Muscle of leg (tissue), 11 donors: ENCODE measurements around the gene PPCDC. TPM values are rescaled to one million over a fixed set of nuclear protein-coding genes. Genes with fewer than 3 reads are reported as not detected.

Experiments
- DNase-seq: peaks from one replicate; pipeline ENCODE4 v3.0.0; 2013
- H3K27ac ChIP-seq: one replicate; pipeline ENCODE4 v1.5.1; 2013; ENCODE audit warnings: mild to moderate bottlenecking, low read length, control low read depth
- H3K27me3 ChIP-seq: one replicate; pipeline ENCODE4 v1.6.1; 2013; ENCODE audit warnings: low read length; ENCODE audit not compliant: control insufficient read depth, insufficient read depth
- H3K36me3 ChIP-seq: one replicate; pipeline ENCODE4 v1.6.1; 2013; ENCODE audit warnings: low read length; ENCODE audit not compliant: control insufficient read depth, insufficient read depth
- H3K4me1 ChIP-seq: one replicate; pipeline ENCODE4 v1.6.1; 2013; ENCODE audit warnings: low read length; ENCODE audit not compliant: control insufficient read depth, insufficient read depth
- H3K4me3 ChIP-seq: one replicate; pipeline ENCODE4 v1.5.1; 2013; ENCODE audit warnings: low read length, control low read depth
- H3K9me3 ChIP-seq: replicated peaks from 2 replicates; pipeline ENCODE4 v1.6.1; 2013; ENCODE audit warnings: low read depth, low read length; ENCODE audit not compliant: control insufficient read depth
- whole genome bisulfite sequencing: methylation state at CpG from one replicate; pipeline ENCODE4 v1.1.5; 2013; ENCODE audit warnings: missing lambda C conversion rate; ENCODE audit not compliant: insufficient coverage; 5-methylcytosine and 5-hydroxymethylcytosine counted together
- polyA plus RNA-seq, 8 donors: library from polyadenylated mRNA; unstranded; fragments of 120-200 nt; gene quantifications; one replicate each; pipeline versions ENCODE4 v1.2.1 to v1.2.3, GENCODE V29; 2013; ENCODE audit warnings: inconsistent platforms in 1 of 8, low replicate concordance in 1 of 8; ENCODE audit not compliant: insufficient read length in 8 of 8, insufficient read depth in 1 of 8
- total RNA-seq: library from RNA; stranded (reverse); fragments of 120-200 nt; gene quantifications from one replicate; pipeline ENCODE4 v1.2.4, GENCODE V29; 2013

PPCDC gene
- total and polyA plus RNA-seq, 9 donors, result 5.9 to 8.3 (median 7.6) TPM

DNA sequence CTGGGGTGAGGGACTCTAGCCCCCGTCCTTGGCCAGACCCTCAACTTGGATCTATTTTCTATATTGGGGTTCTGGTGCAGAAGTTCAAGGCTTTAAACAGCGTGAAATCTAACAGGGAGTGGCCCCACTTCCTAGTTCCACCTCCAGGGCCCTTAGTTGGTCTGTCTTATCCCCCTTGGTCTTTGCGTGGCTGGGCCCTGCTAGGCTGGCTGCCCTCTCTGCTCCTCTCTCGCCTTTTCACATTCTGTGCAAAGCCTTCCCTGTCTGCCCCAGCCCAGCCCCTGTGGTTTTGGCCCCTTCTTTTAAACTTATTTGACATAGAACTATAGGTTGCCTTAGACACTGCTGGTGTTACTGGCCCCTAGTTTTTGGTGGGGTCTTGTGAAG is 5.6 kb downstream of the PPCDC start:
- no peak for DNase-seq
- peaks cover 3% of the 10 kb centered on the region for H3K36me3 ChIP-seq
- H3K27ac ChIP-seq, result no peak overlapping the region
- H3K27me3 ChIP-seq, result no peaks in the 10 kb centered on the region
- no peaks in the 10 kb centered on the region for H3K9me3 ChIP-seq
- peaks cover 28% of the 10 kb centered on the region for H3K4me1 ChIP-seq
- H3K4me3 ChIP-seq, result no peak overlapping the region
- WGBS, result 60% methylated on average over 1 of the region's 4 CpGs

- 26% methylated on average over 2 of the region's 12 CpGs for WGBS
- H3K4me1 ChIP-seq, result peaks cover 24% of the 10 kb centered on the region
- H3K36me3 ChIP-seq, result peaks cover 4% of the 10 kb centered on the region
- no peaks in the 10 kb centered on the region for H3K27me3 ChIP-seq
- peak overlapping the region; percentile 53 for H3K27ac ChIP-seq
- DNase-seq, result peak; percentile 93
- H3K4me3 ChIP-seq, result no peak overlapping the region
- no peaks in the 10 kb centered on the region for H3K9me3 ChIP-seq
Measured at GRCh38 chr15:75029378-75030022, 6.1 kb downstream of the PPCDC start.

- H3K4me1 ChIP-seq, result peaks cover 24% of the 10 kb centered on the region
- H3K27ac ChIP-seq, result peak overlapping the region; percentile 53
- WGBS, result 11% methylated on average over 1 of the region's 2 CpGs
- DNase-seq, result no peak
- peaks cover 6% of the 10 kb centered on the region for H3K36me3 ChIP-seq
- H3K27me3 ChIP-seq, result no peaks in the 10 kb centered on the region
- no peak overlapping the region for H3K4me3 ChIP-seq
- H3K9me3 ChIP-seq, result no peaks in the 10 kb centered on the region
Measured at GRCh38 chr15:75030023-75030413, 6.6 kb downstream of the PPCDC start.

DNA sequence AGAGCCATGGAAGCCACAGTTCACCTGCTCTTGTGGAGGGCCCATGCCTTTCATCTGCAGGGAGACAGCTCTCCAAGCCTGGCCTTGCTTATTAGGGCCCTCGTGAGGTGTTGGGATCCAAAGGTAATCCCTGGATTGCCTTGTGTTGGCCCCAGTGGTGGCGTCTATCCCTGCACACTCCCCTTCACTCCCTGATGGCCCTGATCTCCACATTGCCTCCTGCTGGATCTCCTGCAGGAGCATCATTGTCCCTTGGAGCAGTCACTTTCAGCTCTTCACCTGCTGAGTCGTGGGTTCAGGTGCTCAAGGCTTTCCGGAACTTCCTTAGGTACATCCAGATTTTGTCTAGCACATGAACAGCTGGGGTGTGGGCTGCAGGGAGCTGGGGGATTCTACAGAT is 7.0 kb downstream of the PPCDC start:
- Histone ChIP-seq H3K4me1 (peaks cover 22% of the 10 kb centered on the region), H3K36me3 (peaks cover 6% of the 10 kb centered on the region)
- no peak for DNase-seq

DNA sequence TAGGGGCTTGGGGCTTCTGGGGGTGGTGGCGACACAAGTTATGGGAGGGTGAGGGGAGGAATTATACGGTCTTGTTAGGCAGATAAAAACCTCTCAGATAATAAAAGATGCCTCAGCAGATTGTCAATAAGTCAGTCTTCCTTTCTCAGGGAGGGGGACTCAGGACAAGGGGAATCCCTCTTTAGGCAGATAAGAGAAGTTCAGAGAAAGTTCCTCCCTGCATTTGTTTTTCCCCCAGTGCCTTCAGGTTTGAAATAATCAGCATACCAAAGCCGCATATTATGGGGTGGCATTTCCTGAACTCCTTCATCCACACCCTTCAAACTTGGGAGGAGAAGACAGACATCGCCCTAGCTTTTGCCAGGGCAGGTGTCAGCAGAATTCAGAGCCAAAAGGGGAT is 8.5 kb downstream of the PPCDC start:
- no peak for DNase-seq
- Histone ChIP-seq H3K9me3 (no peaks in the 10 kb centered on the region), H3K36me3 (peaks cover 6% of the 10 kb centered on the region), H3K4me1 (peaks cover 22% of the 10 kb centered on the region), H3K27me3 (no peaks in the 10 kb centered on the region), H3K27ac (peak overlapping the region; percentile 47), H3K4me3 (no peak overlapping the region)
- WGBS, result 40% methylated on average over 1 of the region's 4 CpGs

More for the DNA sequence above, 7.0 kb downstream of the PPCDC start:
- no peaks in the 10 kb centered on the region for H3K27me3 ChIP-seq
- H3K27ac ChIP-seq, result no peak overlapping the region
- H3K9me3 ChIP-seq, result no peaks in the 10 kb centered on the region
- H3K4me3 ChIP-seq, result no peak overlapping the region
- 77% methylated on average over 2 of the region's 4 CpGs for WGBS

DNA sequence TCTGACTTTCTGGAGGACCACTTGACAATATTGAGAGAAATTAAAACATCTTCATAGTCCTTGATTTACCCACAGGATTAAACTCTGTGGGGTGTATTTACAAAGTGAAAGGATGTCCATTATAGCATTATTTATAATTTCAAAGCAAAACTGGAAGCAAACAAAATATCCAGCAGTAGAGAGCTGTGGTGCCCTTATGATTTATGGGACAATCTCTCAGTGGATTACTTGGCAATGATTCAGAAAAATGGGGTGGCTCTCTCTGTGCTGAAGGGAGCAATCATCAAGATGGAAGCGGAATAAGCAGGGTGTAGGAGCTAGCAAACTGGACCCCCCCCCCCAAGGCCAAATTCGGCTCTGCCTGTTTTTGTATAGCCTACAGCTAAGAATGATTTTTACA is 9.0 kb downstream of the PPCDC start:
- Histone ChIP-seq H3K9me3 (no peaks in the 10 kb centered on the region), H3K4me1 (peaks cover 22% of the 10 kb centered on the region), H3K36me3 (peaks cover 6% of the 10 kb centered on the region), H3K4me3 (no peak overlapping the region), H3K27me3 (no peaks in the 10 kb centered on the region), H3K27ac (peak overlapping the region; percentile 47)
- WGBS, result no CpG with 5 or more reads among the region's 2 CpGs
- no peak for DNase-seq

DNA sequence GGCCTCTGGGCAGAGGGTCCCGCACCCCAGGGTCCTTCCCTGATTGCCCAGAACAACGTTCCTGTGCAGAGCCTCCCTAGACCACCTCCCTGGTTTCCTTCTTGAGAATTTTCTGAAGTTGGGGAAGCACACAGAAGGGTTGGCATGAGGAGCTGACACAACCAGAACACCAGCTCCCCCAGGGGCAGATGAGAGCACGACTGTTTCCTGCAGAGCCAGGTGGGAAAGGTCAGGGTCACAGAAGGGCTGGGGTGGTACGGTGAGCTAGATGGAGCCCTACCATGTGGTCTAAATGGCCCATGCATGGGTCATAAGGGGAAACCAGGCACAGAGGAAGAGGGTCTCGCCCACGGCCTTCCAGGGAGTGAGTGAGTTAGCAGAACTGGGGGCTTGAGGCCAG is 10.4 kb downstream of the PPCDC start:
- no peak for DNase-seq
- Histone ChIP-seq H3K4me1 (peaks cover 21% of the 10 kb centered on the region), H3K36me3 (peaks cover 6% of the 10 kb centered on the region), H3K27me3 (no peaks in the 10 kb centered on the region), H3K4me3 (no peak overlapping the region), H3K27ac (no peak overlapping the region), H3K9me3 (no peaks in the 10 kb centered on the region)
- whole genome bisulfite sequencing, result 94% methylated on average over 2 of the region's 6 CpGs

GRCh38 chr15:75034615-75035014 is 11.2 kb downstream of the PPCDC start:
- H3K27ac ChIP-seq, result no peak overlapping the region
- no peaks in the 10 kb centered on the region for H3K27me3 ChIP-seq
- peaks cover 14% of the 10 kb centered on the region for H3K4me1 ChIP-seq
- DNase-seq, result peak; percentile 46
- H3K4me3 ChIP-seq, result no peak overlapping the region
- peaks cover 6% of the 10 kb centered on the region for H3K36me3 ChIP-seq
- 83% methylated on average over 4 of the region's 8 CpGs for WGBS
- H3K9me3 ChIP-seq, result no peaks in the 10 kb centered on the region

GRCh38 chr15:75036212-75036616 is 12.8 kb downstream of the PPCDC start:
- Histone ChIP-seq H3K27ac (no peak overlapping the region), H3K36me3 (peaks cover 3% of the 10 kb centered on the region), H3K4me3 (no peak overlapping the region), H3K27me3 (no peaks in the 10 kb centered on the region), H3K9me3 (no peaks in the 10 kb centered on the region), H3K4me1 (peaks cover 2% of the 10 kb centered on the region)
- no CpG with 5 or more reads among the region's 2 CpGs for WGBS
- DNase-seq, result no peak

GRCh38 chr15:75037685-75038084 is 14.3 kb downstream of the PPCDC start:
- no peak for DNase-seq
- peaks cover 8% of the 10 kb centered on the region for H3K4me1 ChIP-seq
- no peaks in the 10 kb centered on the region for H3K9me3 ChIP-seq
- peaks cover 3% of the 10 kb centered on the region for H3K36me3 ChIP-seq
- no peak overlapping the region for H3K27ac ChIP-seq
- no peaks in the 10 kb centered on the region for H3K27me3 ChIP-seq
- no peak overlapping the region for H3K4me3 ChIP-seq
- WGBS, result 87% methylated on average over 5 of the region's 6 CpGs

DNA sequence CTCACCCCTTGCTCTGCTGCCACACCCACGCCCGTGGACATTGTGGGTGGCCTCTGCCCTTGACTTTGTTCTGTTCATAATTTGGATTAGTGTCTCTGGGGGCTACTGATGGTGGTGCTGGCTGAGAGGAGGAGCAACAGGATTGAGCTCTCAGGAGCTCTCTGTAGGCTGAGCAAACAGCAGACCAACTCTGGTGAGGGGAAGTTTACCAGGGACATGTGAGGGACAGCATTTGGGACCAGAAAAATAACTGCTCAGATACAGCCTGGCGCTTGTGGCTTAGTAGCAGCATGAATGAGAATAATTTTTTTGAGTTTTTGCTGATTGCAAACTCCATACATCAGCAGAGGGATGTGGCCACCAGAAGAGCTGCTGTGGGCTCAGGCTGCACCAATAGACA is 14.8 kb downstream of the PPCDC start:
- Histone ChIP-seq H3K36me3 (peaks cover 3% of the 10 kb centered on the region), H3K4me1 (peaks cover 14% of the 10 kb centered on the region), H3K27ac (no peak overlapping the region), H3K27me3 (no peaks in the 10 kb centered on the region), H3K4me3 (no peak overlapping the region), H3K9me3 (no peaks in the 10 kb centered on the region)
- WGBS, result 70% methylated on average over 1 of the region's 3 CpGs
- DNase-seq, result no peak
